WI38 (cell line): ENCODE measurements around the gene ACSL6.

ENCODE experiments used
- H3K4me3 ChIP-seq: 2 replicates; pipeline ENCODE4 v1.5.1; 2011; ENCODE audit warnings: low read depth, mild to moderate bottlenecking, control low read depth, low read length
- CTCF ChIP-seq: IDR thresholded peaks from 2 replicates; pipeline ENCODE4 v1.5.1; 2012; ENCODE audit warnings: low read depth, mild to moderate bottlenecking, control low read depth, low read length

Gene ACSL6

GRCh38 chr5:131974956-131975726, 36.3 kb downstream of the ACSL6 start:
- no peak overlapping the region for H3K4me3 ChIP-seq
- TF ChIP-seq CTCF = no peak

GRCh38 chr5:131974622-131974955, 36.9 kb downstream of the ACSL6 start:
- no peak for TF ChIP-seq CTCF
- no peak overlapping the region for H3K4me3 ChIP-seq

- TF ChIP-seq CTCF = no peak
- no peak overlapping the region for H3K4me3 ChIP-seq
Observed at GRCh38 chr5:131974016-131974415, 37.4 kb downstream of the ACSL6 start.

- no peak overlapping the region for H3K4me3 ChIP-seq
- no peak for TF ChIP-seq CTCF
Observed at GRCh38 chr5:131973089-131973712, 38.3 kb downstream of the ACSL6 start.

GRCh38 chr5:131968396-131968954, 43.0 kb downstream of the ACSL6 start:
- no peak for TF ChIP-seq CTCF

GRCh38 chr5:131966551-131966950, 44.9 kb downstream of the ACSL6 start:
- H3K4me3 ChIP-seq = no peak overlapping the region
- TF ChIP-seq CTCF = no peak

More at GRCh38 chr5:131968396-131968954, 43.0 kb downstream of the ACSL6 start:
- no peak overlapping the region for H3K4me3 ChIP-seq

GRCh38 chr5:131965826-131966415, 45.5 kb downstream of the ACSL6 start:
- no peak overlapping the region for H3K4me3 ChIP-seq
- no peak for TF ChIP-seq CTCF
